Measurements from ENCODE around the gene FOXC2. TPM values are rescaled to one million over a fixed set of nuclear protein-coding genes. Genes with fewer than 3 reads are reported as not detected.

The FOXC2 gene
- total and polyA plus RNA-seq, 9 of the 15 experiments (the other 6 are each of a cell fraction or from before 2014, with no cell fraction given), result 0.01 to 0.11 (median 0.10) TPM; not detected in 5

- no peak for TF ChIP-seq THRAP3 (IDR thresholded peaks at IDR 0.05; ENCODE audit: borderline replicate concordance)
- no peak for TF ChIP-seq ZNF511 (CRISPR knock-in tag; IDR thresholded peaks at IDR 0.05)
- no peak for TF ChIP-seq RFX1 (IDR thresholded peaks at IDR 0.05)
- TF ChIP-seq POLR2A (conservative IDR thresholded peaks at IDR 0.05), result no peak
- no peak for TF ChIP-seq CREB3L1 (IDR thresholded peaks at IDR 0.05; ENCODE audit: borderline replicate concordance, low read depth)
- no peak for TF ChIP-seq CHAMP1 (IDR thresholded peaks at IDR 0.05)
These were observed 16.3 kb upstream of the FOXC2 start (continued) for GRCh38 chr16:86550281-86550680.

GRCh38 chr16:86553356-86553755 is 13.3 kb upstream of the FOXC2 start:
- TF ChIP-seq ELK1 (CRISPR knock-in tag; IDR thresholded peaks at IDR 0.05), result no peak
- peak; percentile 36; the same call in 1 of the 2 replicates for TF ChIP-seq POLR2G (IDR thresholded peaks at IDR 0.05; ENCODE audit: low read depth, low read length)
- TF ChIP-seq HNRNPLL (IDR thresholded peaks at IDR 0.05; ENCODE audit: low read depth, low read length, poor library complexity, severe bottlenecking), result no peak
- CTCF ChIA-PET (ENCODE audit: low intra/inter-chr PET ratio), result no interaction called here

More at GRCh38 chr16:86553356-86553755, 13.3 kb upstream of the FOXC2 start:
- in situ Hi-C loops (cut with MboI) (loop anchor here (25.0 kb wide), 1 partner anchor 1084 kb away; no protein-coding TSS in a partner anchor), intact Hi-C loops (cut with micrococcal nuclease) (no loop called here)
- Histone ChIP-seq H3K9ac (ENCODE audit: insufficient read depth in 1 of 2, low read depth in 2 of 2, low read length in 2 of 2) (no peak overlapping the region), H4K20me1 (replicated peaks; ENCODE audit: control insufficient read depth, insufficient read depth, low read length) (no peaks in the 10 kb centered on the region), H3K27ac (ENCODE audit: extremely low read depth, low read depth, low read length) (no peak overlapping the region), H3K4me1 (replicated peaks in 1 of 2; ENCODE audit: control insufficient read depth in 2 of 2, insufficient read depth in 2 of 2, low read length in 2 of 2) (peaks cover 0 to 14% of the 10 kb centered on the region in 2 experiments; a peak in 3 of 5 replicates), H3K9me3 (replicated peaks; ENCODE audit: control insufficient read depth, insufficient read depth, low read depth, low read length) (no peaks in the 10 kb centered on the region), H3K9me1 (ENCODE audit: control insufficient read depth, insufficient read depth, low read length) (no peaks in the 10 kb centered on the region), H3K27me3 (ENCODE audit: control insufficient read depth in 2 of 2, insufficient read depth in 2 of 2, low read length in 2 of 2) (peaks cover 4% of the 10 kb centered on the region in 2 experiments; a peak in 1 of 5 replicates), H3K4me2 (ENCODE audit: insufficient read depth, low read length) (no peak overlapping the region), H3K4me3 (no peak overlapping the region), H2AFZ (ENCODE audit: low read depth, low read length) (no peak overlapping the region), H3K36me3 (ENCODE audit: control insufficient read depth, insufficient read depth, low read length) (peaks cover 16% of the 10 kb centered on the region; the same call in 1 of the 3 replicates), H3K79me2 (ENCODE audit: control insufficient read depth, insufficient read depth, low read length) (peaks cover 13% of the 10 kb centered on the region)
- DNase-seq (ENCODE audit: extremely low read depth in 1 of 4, low spot score in 3 of 4) (no peak), FAIRE-seq (no peak), ATAC-seq (no peak)
- BruUV-seq (replicated peaks), result no TSS peak
- POLR2A ChIA-PET, result interaction anchor here (0.8 to 1.0 kb wide), 2 partner anchors 21 to 22 kb away, joined by 3 read pairs; no protein-coding TSS in a partner anchor
- WGBS (ENCODE audit: insufficient coverage, low coverage, missing lambda C conversion rate), result 98% methylated on average over 16 of the region's 22 CpGs
